Fibroblast of lung (primary cell): Measurements from ENCODE around the gene ATAD5. TPM values are rescaled to one million over a fixed set of nuclear protein-coding genes. Genes with fewer than 3 reads are reported as not detected.

Experiments
- DNase-seq, 2 donors: peaks; one replicate each; pipeline versions ENCODE4 v3.0.0 to v3.0.0-alpha.2; 2010; ENCODE audit warnings: low read depth in 2 of 2
- H2AFZ ChIP-seq: 2 replicates; pipeline ENCODE4 v1.5.1; 2012; ENCODE audit warnings: low read length, control low read depth, inconsistent platforms
- H3K27ac ChIP-seq: 2 replicates; pipeline ENCODE4 v1.5.1; 2011; ENCODE audit warnings: low read length, control low read depth; ENCODE audit not compliant: insufficient read depth
- H3K27me3 ChIP-seq: 2 replicates; pipeline ENCODE4 v1.5.1; 2011; ENCODE audit warnings: mild to moderate bottlenecking, low read length; ENCODE audit not compliant: control insufficient read depth, insufficient read depth
- H3K36me3 ChIP-seq: 2 replicates; pipeline ENCODE4 v1.5.1; 2011; ENCODE audit warnings: low read length; ENCODE audit not compliant: control insufficient read depth, insufficient read depth
- H3K4me1 ChIP-seq: 2 replicates; pipeline ENCODE4 v1.5.1; 2011; ENCODE audit warnings: low read length; ENCODE audit not compliant: control insufficient read depth, insufficient read depth; ENCODE audit errors: extremely low read depth
- H3K4me2 ChIP-seq: 2 replicates; pipeline ENCODE4 v1.5.1; 2011; ENCODE audit warnings: low read length, control low read depth; ENCODE audit not compliant: insufficient read depth; ENCODE audit errors: extremely low read depth
- H3K4me3 ChIP-seq, 4 experiments: fragments of 200-600 bp in 1 of 4; sonication (generic) in 1 of 4; replicated peaks in 1 of 4; 2 replicates each; pipeline ENCODE4 v1.5.1; 2011 to 2016; ENCODE audit warnings: low read length in 4 of 4, low read depth in 3 of 4, mild to moderate bottlenecking in 3 of 4, control low read depth in 2 of 4, inconsistent platforms in 1 of 4, mixed read lengths in 1 of 4; ENCODE audit not compliant: insufficient read depth in 1 of 4; ENCODE audit errors: control extremely low read depth in 1 of 4
- H3K79me2 ChIP-seq: 2 replicates; pipeline ENCODE4 v1.5.1; 2012; ENCODE audit warnings: mild to moderate bottlenecking, low read length, inconsistent platforms; ENCODE audit not compliant: control insufficient read depth, insufficient read depth
- H3K9ac ChIP-seq: 2 replicates; pipeline ENCODE4 v1.5.1; 2011; ENCODE audit warnings: mild to moderate bottlenecking, low read length, control low read depth; ENCODE audit not compliant: insufficient read depth
- H3K9me3 ChIP-seq: 2 replicates; pipeline ENCODE4 v1.5.1; 2012; ENCODE audit warnings: low read depth, low read length; ENCODE audit not compliant: control insufficient read depth, insufficient read depth
- H4K20me1 ChIP-seq: 2 replicates; pipeline ENCODE4 v1.5.1; 2011; ENCODE audit warnings: low read length; ENCODE audit not compliant: control insufficient read depth, insufficient read depth; ENCODE audit errors: extremely low read depth
- CTCF ChIP-seq, 2 donors: IDR thresholded peaks in 1 of 2; conservative IDR thresholded peaks in 1 of 2; 1 replicate in 1 of 2; 2 replicates in 1 of 2; pipeline ENCODE4 v1.5.1; 2011 to 2012; ENCODE audit warnings: low read length in 2 of 2, control low read depth in 1 of 2, inconsistent platforms in 1 of 2, low read depth in 1 of 2, mild to moderate bottlenecking in 1 of 2
- EZH2 ChIP-seq: IDR thresholded peaks from 2 replicates; pipeline ENCODE4 v1.5.1; 2012; ENCODE audit warnings: low read length, control low read depth, mild to moderate bottlenecking; ENCODE audit errors: missing control alignments
- polyA plus RNA-seq, 2 donors: library from polyadenylated mRNA; depleted of rRNA in 1 of 2; stranded (reverse) in 1 of 2; unstranded in 1 of 2; fragments of >200 nt; gene quantifications; 2 replicates each; pipeline ENCODE4 v1.2.1, GENCODE V29; 2011 to 2012; ENCODE audit warnings: missing spikeins in 1 of 2
- total RNA-seq: library from RNA; depleted of rRNA; stranded (reverse); fragments of >200 nt; gene quantifications from 2 replicates; pipeline ENCODE4 v1.2.1, GENCODE V29; 2014

Gene ATAD5
- total and polyA plus RNA-seq, 2 donors (not counting 1 experiment from before 2014, with no cell fraction given), result 0.83 to 1.6 TPM

DNA sequence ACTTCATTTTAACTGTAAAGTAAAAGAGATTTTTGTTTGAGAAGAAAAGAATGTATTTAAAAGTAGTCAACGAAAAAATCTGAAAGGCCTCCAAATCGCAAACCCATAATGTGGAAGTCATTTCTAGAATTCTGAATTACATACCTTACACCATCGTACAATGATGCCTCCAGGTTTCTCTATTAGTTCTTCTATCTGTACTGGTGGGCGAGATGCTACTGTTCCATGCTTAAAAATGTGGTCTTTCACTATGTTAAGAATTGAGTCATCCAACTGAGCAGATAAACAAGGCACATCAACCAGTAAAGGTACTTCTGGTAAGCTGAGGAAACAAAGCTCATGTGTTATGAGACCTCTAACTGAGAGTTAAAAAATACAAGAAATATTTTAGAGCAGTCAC lies 35.8 kb upstream of the ATAD5 start:
- H3K9me3 ChIP-seq, result no peaks in the 10 kb centered on the region
- H3K4me3 ChIP-seq, result no peak overlapping the region
- no peak overlapping the region for H3K4me2 ChIP-seq
- H2AFZ ChIP-seq, result no peak overlapping the region
- H3K36me3 ChIP-seq, result peaks cover 7% of the 10 kb centered on the region
- DNase-seq, result no peak
- H3K79me2 ChIP-seq, result no peaks in the 10 kb centered on the region
- no peaks in the 10 kb centered on the region for H3K27me3 ChIP-seq
- H3K27ac ChIP-seq, result no peak overlapping the region
- H3K4me1 ChIP-seq, result no peaks in the 10 kb centered on the region
- no peak overlapping the region for H3K9ac ChIP-seq
- no peaks in the 10 kb centered on the region for H4K20me1 ChIP-seq
- no peak for TF ChIP-seq CTCF (conservative IDR thresholded peaks at IDR 0.05 in 1 of 2, IDR thresholded peaks at IDR 0.05 in 1 of 2; ENCODE audit: low read depth in 1 of 2, low read length in 2 of 2)

DNA sequence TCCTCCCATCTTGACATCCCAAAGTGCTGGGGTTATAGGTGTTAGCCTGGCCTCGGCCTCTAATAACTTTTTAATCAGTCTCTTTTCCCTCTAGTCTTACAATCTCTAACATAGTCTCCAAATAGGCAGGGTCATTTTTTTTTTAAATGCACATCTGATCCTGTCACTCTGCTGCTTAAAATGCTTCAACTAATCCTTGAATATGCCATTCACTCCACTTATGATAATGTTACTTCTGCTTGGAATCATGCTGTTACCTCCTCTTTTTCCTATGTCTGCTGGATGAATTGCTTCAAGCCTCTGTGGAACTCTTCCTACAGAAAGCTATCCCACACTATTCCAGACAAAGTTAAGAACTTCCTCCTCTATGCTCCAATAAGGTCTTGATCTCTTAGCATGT lies 30.1 kb upstream of the ATAD5 start:
- Histone ChIP-seq H3K9me3 (no peaks in the 10 kb centered on the region), H3K4me1 (no peaks in the 10 kb centered on the region), H3K79me2 (no peaks in the 10 kb centered on the region), H3K4me3 (no peak overlapping the region), H3K36me3 (peaks cover 2% of the 10 kb centered on the region), H4K20me1 (no peaks in the 10 kb centered on the region), H3K4me2 (no peak overlapping the region), H3K9ac (no peak overlapping the region), H2AFZ (no peak overlapping the region), H3K27me3 (no peaks in the 10 kb centered on the region), H3K27ac (no peak overlapping the region)
- no peak for DNase-seq
- TF ChIP-seq CTCF (conservative IDR thresholded peaks at IDR 0.05 in 1 of 2, IDR thresholded peaks at IDR 0.05 in 1 of 2; ENCODE audit: low read depth in 1 of 2, low read length in 2 of 2), result no peak
- no peak for TF ChIP-seq EZH2

DNA sequence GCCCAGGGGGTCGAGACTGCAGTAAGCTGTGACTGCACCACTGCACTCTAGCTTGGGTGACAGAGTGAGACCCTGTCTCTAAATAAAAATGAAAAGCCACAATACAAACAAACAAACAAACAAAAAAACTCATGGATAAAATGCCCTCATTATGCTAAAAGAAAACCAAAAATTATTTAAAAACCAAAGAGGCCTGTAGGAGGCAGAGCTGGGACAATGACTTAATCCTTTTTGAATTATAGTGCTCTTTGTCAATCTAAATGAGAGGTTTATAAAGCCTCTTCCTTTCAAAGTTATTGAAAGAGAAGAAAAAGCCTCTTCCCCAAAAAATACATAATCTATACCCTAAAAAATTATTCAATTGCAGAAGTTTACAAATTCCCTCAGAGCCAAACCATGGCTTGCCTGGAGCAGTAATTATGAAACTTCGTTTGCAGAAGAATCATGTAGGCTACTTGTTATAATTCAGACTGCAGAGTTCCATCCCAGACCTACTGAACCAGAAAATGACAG lies 25.8 kb upstream of the ATAD5 start:
- no peak overlapping the region for H3K4me2 ChIP-seq
- no peak overlapping the region for H3K4me3 ChIP-seq
- no peak overlapping the region for H3K27ac ChIP-seq
- no peak overlapping the region for H2AFZ ChIP-seq
- no peaks in the 10 kb centered on the region for H3K79me2 ChIP-seq
- no peak for DNase-seq
- H3K9ac ChIP-seq, result no peak overlapping the region
- H3K4me1 ChIP-seq, result no peaks in the 10 kb centered on the region
- no peaks in the 10 kb centered on the region for H3K9me3 ChIP-seq
- no peaks in the 10 kb centered on the region for H4K20me1 ChIP-seq
- H3K27me3 ChIP-seq, result no peaks in the 10 kb centered on the region
- TF ChIP-seq CTCF (conservative IDR thresholded peaks at IDR 0.05 in 1 of 2, IDR thresholded peaks at IDR 0.05 in 1 of 2; ENCODE audit: low read depth in 1 of 2, low read length in 2 of 2) (peak in 1 of 2 donors; percentile 10), EZH2 (no peak)
- no peaks in the 10 kb centered on the region for H3K36me3 ChIP-seq
